ENCODE results near the gene SH3RF1.

- TF ChIP-seq EZH2phosphoT487 (IDR thresholded peaks at IDR 0.05; ENCODE audit: borderline replicate concordance, low read length), result no peak
- TF ChIP-seq CTCF (IDR thresholded peaks at IDR 0.05; ENCODE audit: low read depth, low read length, poor library complexity, severe bottlenecking), result no peak
These were observed 16.2 kb downstream of the SH3RF1 start for GRCh38 chr4:169254546-169254983.

Data from DOHH2 (cell line).